NCI-H1105 (cell line): ENCODE results near the gene SH2B2.
"Not testable (repeated sequence)": the region's sequence is repeated elsewhere in the genome, so short reads cannot be mapped to it uniquely, and the experiment has no call there.

Source experiments
- DNase-seq: peaks from one replicate; lab custom pipeline; 2025; lab: John Stamatoyannopoulos, UW

SH2B2 gene

GRCh38 chr7:102337002-102337401 is 50.3 kb downstream of the SH2B2 start:
- DNase-seq: not testable (repeated sequence)

GRCh38 chr7:102337420-102337819 is 50.8 kb downstream of the SH2B2 start:
- not testable (repeated sequence) for DNase-seq

- DNase-seq: not testable (repeated sequence)
Measured at GRCh38 chr7:102340599-102341368, 54.1 kb downstream of the SH2B2 start.

- not testable (repeated sequence) for DNase-seq
Measured at GRCh38 chr7:102346983-102347382, 60.3 kb downstream of the SH2B2 start.

- not testable (repeated sequence) for DNase-seq
Measured at GRCh38 chr7:102356344-102356743, 69.7 kb downstream of the SH2B2 start, which contains the start of gene SPDYE6. SPDYE6 (minus strand) TSS chr7:102356444; CDS start chr7:102356023, 421 bp downstream.

DNA sequence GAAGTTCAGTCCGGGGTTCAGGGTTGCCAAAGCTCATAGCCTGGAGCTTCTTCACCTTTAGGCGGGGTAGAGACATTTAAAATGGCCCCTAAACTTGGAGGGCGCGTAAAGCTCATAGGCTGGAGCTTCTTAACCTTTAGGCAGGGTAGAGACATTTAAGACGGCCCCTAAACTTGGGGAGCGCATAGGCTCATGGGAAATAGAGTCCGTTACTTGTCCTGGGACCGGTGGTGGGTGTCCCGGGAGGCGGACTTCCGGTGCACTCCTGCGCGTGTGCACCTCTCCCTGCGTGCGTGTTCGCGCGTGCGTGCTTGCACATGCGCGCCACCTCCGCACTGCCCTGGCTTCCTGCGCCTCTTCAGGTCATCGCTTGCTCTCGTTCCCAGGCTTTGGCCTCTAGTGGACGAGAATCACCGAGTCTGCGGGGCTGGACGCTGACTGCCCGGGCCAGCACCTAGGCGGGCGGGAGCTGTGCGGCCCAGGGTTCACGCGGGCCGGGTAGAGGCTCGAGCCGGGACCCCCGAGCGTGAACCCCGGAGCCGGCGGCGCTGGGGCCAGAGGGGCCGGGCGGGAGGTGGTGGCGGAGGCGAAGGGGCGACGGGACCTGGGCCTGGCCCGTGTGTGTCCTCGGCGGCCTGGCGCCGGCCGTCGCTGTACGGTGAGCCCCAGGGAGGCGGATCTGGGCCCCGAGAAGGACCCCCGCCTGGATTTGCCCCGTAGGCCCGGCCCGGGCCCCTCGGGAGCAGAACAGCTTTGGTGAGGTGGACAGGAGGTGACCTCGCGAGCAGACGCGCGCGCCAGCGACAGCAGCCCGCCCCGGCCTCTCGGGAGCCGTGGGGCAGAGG is 77.1 kb downstream of the SH2B2 start:
- peak; percentile 95 for DNase-seq

- DNase-seq: not testable (repeated sequence)
Measured at GRCh38 chr7:102364394-102364886, 77.8 kb downstream of the SH2B2 start.

- not testable (repeated sequence) for DNase-seq
Measured at GRCh38 chr7:102365390-102365789, 78.7 kb downstream of the SH2B2 start.

- DNase-seq: not testable (repeated sequence)
Measured at GRCh38 chr7:102370038-102370437, 83.4 kb downstream of the SH2B2 start.
